Measurements from ENCODE around the gene TCP10L. TPM values are rescaled to one million over a fixed set of nuclear protein-coding genes. Genes with fewer than 3 reads are reported as not detected.

The TCP10L gene
- total RNA-seq, 4 donors from 2014 or later: 0.14 to 0.79 TPM; not detected in 2

DNA sequence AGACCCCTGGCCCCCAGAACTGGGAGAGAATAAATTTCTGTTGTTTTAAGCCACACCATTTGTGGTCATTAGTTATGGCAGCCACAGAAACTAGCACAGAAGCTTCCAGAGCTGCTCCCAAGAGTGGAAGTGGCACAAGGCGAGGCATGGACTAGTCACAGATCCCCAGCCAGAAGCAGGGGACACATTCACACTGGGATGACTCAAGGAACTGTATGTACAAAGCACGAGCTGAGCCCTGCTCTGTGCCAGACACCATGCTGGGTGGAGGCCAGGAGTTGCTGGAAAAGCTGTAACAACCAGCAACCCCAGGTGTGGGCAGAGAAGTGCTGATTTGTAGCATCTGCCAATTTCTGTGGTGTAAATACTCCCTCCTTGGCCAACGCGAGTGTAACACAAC is 55.6 kb downstream of the TCP10L start:
- no peaks in the 10 kb centered on the region for H3K4me1 ChIP-seq
- H3K36me3 ChIP-seq: no peaks in the 10 kb centered on the region
- no peaks in the 10 kb centered on the region for H3K9me3 ChIP-seq
- H3K27me3 ChIP-seq: no peaks in the 10 kb centered on the region
- H3K27ac ChIP-seq: no peak overlapping the region
- intact Hi-C loops (cut with DNase I; ENCODE audit: low total_unique reads): no loop called here
- 67 to 75% methylated on average over 3 to 4 of the region's 4 CpGs for WGBS, 2 donors (ENCODE audit: low coverage in 1 of 2)
- no peak overlapping the region for H3K4me3 ChIP-seq
- TF ChIP-seq EP300 (IDR thresholded peaks at IDR 0.05; ENCODE audit: low read depth) (no peak), POLR2A (IDR thresholded peaks at IDR 0.05) (no peak), CTCF (IDR thresholded peaks at IDR 0.05) (no peak), POLR2AphosphoS5 (IDR thresholded peaks at IDR 0.05) (no peak)
- DNase-seq: no peak
- in situ Hi-C loops (cut with MboI; ENCODE audit: low pct_ligation_motif_present in 1 of 4, low pct_unique_long_range_greater_than_20kb in 1 of 4, low sequenced_read_pairs in 3 of 4): no loop called here

DNA sequence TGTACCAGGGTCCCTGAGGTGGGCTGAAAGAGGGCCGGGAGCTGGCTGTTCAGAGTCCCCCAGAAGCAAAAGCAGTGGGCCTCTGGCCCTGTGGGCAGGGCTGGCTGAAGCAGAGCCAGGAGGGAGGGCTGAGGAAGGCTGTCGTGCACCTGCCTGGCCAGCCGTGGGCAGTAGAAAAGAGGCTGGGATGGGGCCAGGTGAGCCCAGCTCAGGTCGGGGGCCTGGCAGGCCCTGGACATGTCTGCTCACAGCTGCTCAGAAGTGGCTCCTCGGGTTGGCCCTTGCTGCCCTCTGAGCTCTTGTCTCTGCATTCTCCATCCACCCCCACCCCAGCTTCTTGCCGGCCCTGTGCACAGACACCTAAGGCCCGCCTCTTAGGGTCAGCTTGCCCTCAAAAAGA is 60.0 kb downstream of the TCP10L start:
- intact Hi-C loops (cut with DNase I; ENCODE audit: low total_unique reads): no loop called here
- 60 to 77% methylated on average over 2 to 7 of the region's 7 CpGs for WGBS, 2 donors (ENCODE audit: low coverage in 1 of 2)
- TF ChIP-seq CTCF (IDR thresholded peaks at IDR 0.05): no peak
- TF ChIP-seq POLR2A (IDR thresholded peaks at IDR 0.05): no peak
- no peak for TF ChIP-seq POLR2AphosphoS5 (IDR thresholded peaks at IDR 0.05)
- no peak for TF ChIP-seq EP300 (IDR thresholded peaks at IDR 0.05; ENCODE audit: low read depth)

GRCh38 chr21:32523988-32524719 is 61.2 kb downstream of the TCP10L start:
- intact Hi-C loops (cut with DNase I; ENCODE audit: low total_unique reads): no loop called here

More for the DNA sequence above, 60.0 kb downstream of the TCP10L start:
- Histone ChIP-seq H3K4me1 (peaks cover 0 to 10% (median 4%) of the 10 kb centered on the region in 4 donors), H3K36me3 (no peaks in the 10 kb centered on the region), H3K4me3 (no peak overlapping the region), H3K27ac (no peak overlapping the region), H3K9me3 (no peaks in the 10 kb centered on the region), H3K27me3 (no peaks in the 10 kb centered on the region)
- in situ Hi-C loops (cut with MboI; ENCODE audit: low pct_ligation_motif_present in 1 of 4, low pct_unique_long_range_greater_than_20kb in 1 of 4, low sequenced_read_pairs in 3 of 4): no loop called here
- DNase-seq: no peak

More at GRCh38 chr21:32523988-32524719, 61.2 kb downstream of the TCP10L start:
- H3K4me1 ChIP-seq: peaks cover 0 to 10% (median 4%) of the 10 kb centered on the region in 4 donors
- H3K9me3 ChIP-seq: no peaks in the 10 kb centered on the region
- H3K27ac ChIP-seq: peak overlapping the region in 1 of 4 donors; percentile 4
- 76 to 80% methylated on average over 6 to 8 of the region's 8 CpGs for WGBS, 2 donors (ENCODE audit: low coverage in 1 of 2)
- in situ Hi-C loops (cut with MboI; ENCODE audit: low pct_ligation_motif_present in 1 of 4, low pct_unique_long_range_greater_than_20kb in 1 of 4, low sequenced_read_pairs in 3 of 4): no loop called here
- TF ChIP-seq POLR2AphosphoS5 (IDR thresholded peaks at IDR 0.05): no peak
- no peak for TF ChIP-seq CTCF (IDR thresholded peaks at IDR 0.05)
- TF ChIP-seq POLR2A (IDR thresholded peaks at IDR 0.05): no peak
- TF ChIP-seq EP300 (IDR thresholded peaks at IDR 0.05; ENCODE audit: low read depth): no peak
- no peaks in the 10 kb centered on the region for H3K27me3 ChIP-seq
- DNase-seq: no peak
- no peaks in the 10 kb centered on the region for H3K36me3 ChIP-seq
- no peak overlapping the region for H3K4me3 ChIP-seq

Small RNAs within 50 kb of the gene (small RNA-seq; reads per million reads assigned to genes)
- 0 reads per million in 4 donors for gene RF00438
- 0 reads per million in 4 donors for gene RNA5SP490

Other genes with a start within 250 kb of the TCP10L start
- 1 to 10 TPM; 6.4 to 8.7 (median 7.3) TPM for gene URB1, start 192.5 kb downstream of the TCP10L start, total RNA-seq
- gene EVA1C, start 172.8 kb downstream of the TCP10L start, total RNA-seq: 10 to 100 TPM in 3 of 4 donors, 1 to 10 TPM in 1; 8.6 to 44.1 (median 33.8) TPM
- 10 to 100 TPM in 2 of 4 donors, 1 to 10 TPM in 1, not detected in 1; 6.4 to 27.3 (median 20.9) TPM for gene CFAP298, start 26.9 kb upstream of the TCP10L start, total RNA-seq
- 10 to 100 TPM in 3 of 4 donors, 1 to 10 TPM in 1; 9.8 to 18.0 (median 15.9) TPM for gene SYNJ1, start 142.5 kb upstream of the TCP10L start, total RNA-seq
- gene PAXBP1, start 186.2 kb upstream of the TCP10L start, total RNA-seq: 10 to 100 TPM; 29.4 to 92.1 (median 54.2) TPM

Data from transverse colon (tissue), 4 donors.